KMS-11 (cell line): Measurements from ENCODE around the gene SEZ6L2.

ENCODE experiments used
- H2AFZ ChIP-seq: fragments of 200-600 bp; sonication (generic); 2 replicates; pipeline ENCODE4 v1.6.1; 2016; ENCODE audit warnings: antibody characterized with exemption, mixed run types, low read depth
- H3K27ac ChIP-seq: fragments of 200-600 bp; sonication (generic); 2 replicates; pipeline ENCODE4 v1.6.1; 2016; ENCODE audit warnings: mild to moderate bottlenecking, mixed run types
- H3K27me3 ChIP-seq: fragments of 200-600 bp; sonication (generic); 2 replicates; pipeline ENCODE4 v1.6.1; 2017; ENCODE audit warnings: mild to moderate bottlenecking, low read depth, mixed run types, moderate library complexity; ENCODE audit not compliant: insufficient read depth
- H3K36me3 ChIP-seq: fragments of 200-600 bp; sonication (generic); 2 replicates; pipeline ENCODE4 v1.6.1; 2017; ENCODE audit warnings: mild to moderate bottlenecking, mixed run types; ENCODE audit not compliant: insufficient read depth
- H3K4me1 ChIP-seq: fragments of 200-600 bp; sonication (generic); 2 replicates; pipeline ENCODE4 v1.6.1; 2016; ENCODE audit warnings: mild to moderate bottlenecking, low read depth, mixed run types; ENCODE audit not compliant: poor library complexity, severe bottlenecking
- H3K4me2 ChIP-seq: fragments of 200-600 bp; sonication (generic); 2 replicates; pipeline ENCODE4 v1.7.0; 2016; ENCODE audit warnings: mild to moderate bottlenecking, mixed run types
- H3K4me3 ChIP-seq: fragments of 200-600 bp; sonication (generic); IDR thresholded peaks from 2 replicates; pipeline ENCODE4 v1.6.1; 2017; ENCODE audit warnings: low read depth, low read length, mixed read lengths; ENCODE audit not compliant: insufficient read depth
- H3K79me2 ChIP-seq: fragments of 200-600 bp; sonication (generic); 2 replicates; pipeline ENCODE4 v1.6.1; 2016; ENCODE audit warnings: low read depth, mixed run types; ENCODE audit not compliant: insufficient read depth
- H3K9ac ChIP-seq: fragments of 200-600 bp; sonication (generic); 2 replicates; pipeline ENCODE4 v1.6.1; 2016; ENCODE audit warnings: mild to moderate bottlenecking, mixed run types
- H4K20me1 ChIP-seq: fragments of 200-600 bp; sonication (generic); 2 replicates; pipeline ENCODE4 v1.6.1; 2016; ENCODE audit warnings: mild to moderate bottlenecking, mixed run types; ENCODE audit not compliant: insufficient read depth
- CTCF ChIP-seq: fragments of 200-600 bp; sonication (generic); conservative IDR thresholded peaks from 2 replicates; pipeline ENCODE4 v1.6.1; 2017; ENCODE audit warnings: low read depth, mild to moderate bottlenecking, antibody characterized with exemption, low read length, moderate library complexity, mixed read lengths

Gene SEZ6L2

GRCh38 chr16:29850998-29851397 lies 48.4 kb downstream of the SEZ6L2 start:
- Histone ChIP-seq H3K9ac (no peak overlapping the region), H3K27me3 (no peaks in the 10 kb centered on the region), H3K4me1 (no peaks in the 10 kb centered on the region), H4K20me1 (no peaks in the 10 kb centered on the region), H3K36me3 (no peaks in the 10 kb centered on the region), H3K79me2 (no peaks in the 10 kb centered on the region), H3K27ac (no peak overlapping the region), H3K4me3 (no peak overlapping the region), H2AFZ (no peak overlapping the region), H3K4me2 (no peak overlapping the region)
- no peak for TF ChIP-seq CTCF

GRCh38 chr16:29849505-29849904 lies 49.8 kb downstream of the SEZ6L2 start:
- Histone ChIP-seq H3K27me3 (no peaks in the 10 kb centered on the region), H3K79me2 (no peaks in the 10 kb centered on the region), H4K20me1 (no peaks in the 10 kb centered on the region), H2AFZ (no peak overlapping the region), H3K4me2 (no peak overlapping the region), H3K36me3 (no peaks in the 10 kb centered on the region), H3K4me3 (no peak overlapping the region), H3K9ac (no peak overlapping the region), H3K4me1 (no peaks in the 10 kb centered on the region), H3K27ac (no peak overlapping the region)
- no peak for TF ChIP-seq CTCF

- H3K4me1 ChIP-seq, result no peaks in the 10 kb centered on the region
- H2AFZ ChIP-seq, result no peak overlapping the region
- no peak overlapping the region for H3K4me2 ChIP-seq
Measured at GRCh38 chr16:29848420-29849297, 50.7 kb downstream of the SEZ6L2 start.

GRCh38 chr16:29845656-29846055 lies 53.7 kb downstream of the SEZ6L2 start:
- Histone ChIP-seq H3K4me1 (no peaks in the 10 kb centered on the region), H3K27me3 (no peaks in the 10 kb centered on the region), H3K27ac (no peak overlapping the region), H3K4me2 (no peak overlapping the region), H2AFZ (no peak overlapping the region), H3K9ac (no peak overlapping the region), H3K4me3 (no peak overlapping the region), H3K79me2 (no peaks in the 10 kb centered on the region), H4K20me1 (no peaks in the 10 kb centered on the region), H3K36me3 (no peaks in the 10 kb centered on the region)
- TF ChIP-seq CTCF, result no peak

More at GRCh38 chr16:29848420-29849297, 50.7 kb downstream of the SEZ6L2 start:
- no peaks in the 10 kb centered on the region for H4K20me1 ChIP-seq
- H3K9ac ChIP-seq, result no peak overlapping the region
- H3K27me3 ChIP-seq, result no peaks in the 10 kb centered on the region
- TF ChIP-seq CTCF, result peak; percentile 85
- H3K27ac ChIP-seq, result no peak overlapping the region
- H3K79me2 ChIP-seq, result no peaks in the 10 kb centered on the region
- H3K36me3 ChIP-seq, result no peaks in the 10 kb centered on the region
- no peak overlapping the region for H3K4me3 ChIP-seq
